ENCODE results near the gene CRISP2. TPM values are rescaled to one million over a fixed set of nuclear protein-coding genes. Genes with fewer than 3 reads are reported as not detected.
"Not testable (repeated sequence)": the region's sequence is repeated elsewhere in the genome, so short reads cannot be mapped to it uniquely, and the experiment has no call there.

Gene CRISP2
- not detected for polyA plus RNA-seq (2012; ENCODE audit: missing spikeins)

GRCh38 chr6:49713346-49713745 lies at the start of gene CRISP2:
Gene CRISP2, minus strand, starts transcription at chr6:49713543. Its CDS starts 4,347 bp downstream, at chr6:49709196.
- no peak for TF ChIP-seq POLR2AphosphoS5 (IDR thresholded peaks at IDR 0.05; ENCODE audit: low read depth, low read length)
- no peak for TF ChIP-seq POLR2A (IDR thresholded peaks at IDR 0.05; ENCODE audit: low read depth, low read length)
- no peak for TF ChIP-seq TAF1 (IDR thresholded peaks at IDR 0.05; ENCODE audit: borderline replicate concordance, low read depth, low read length)
- DNase-seq (ENCODE audit: insufficient read length) (no peak), FAIRE-seq (no peak)

- FAIRE-seq (no peak), DNase-seq (ENCODE audit: insufficient read length) (no peak)
- TF ChIP-seq TAF1 (IDR thresholded peaks at IDR 0.05; ENCODE audit: borderline replicate concordance, low read depth, low read length) (no peak), POLR2A (IDR thresholded peaks at IDR 0.05; ENCODE audit: low read depth, low read length) (no peak), POLR2AphosphoS5 (IDR thresholded peaks at IDR 0.05; ENCODE audit: low read depth, low read length) (no peak)
These were observed 30.9 kb upstream of the CRISP2 start, which contains the start of gene CRISP3 for GRCh38 chr6:49744259-49744658. Gene CRISP3, minus strand, starts transcription at chr6:49744388. Its CDS starts 21 bp downstream, at chr6:49744367.

GRCh38 chr6:49743429-49743828 lies 30.1 kb upstream of the CRISP2 start:
- no peak for TF ChIP-seq TAF1 (IDR thresholded peaks at IDR 0.05; ENCODE audit: borderline replicate concordance, low read depth, low read length)
- TF ChIP-seq POLR2AphosphoS5 (IDR thresholded peaks at IDR 0.05; ENCODE audit: low read depth, low read length): no peak
- TF ChIP-seq POLR2A (IDR thresholded peaks at IDR 0.05; ENCODE audit: low read depth, low read length): no peak
- no peak for FAIRE-seq
- DNase-seq (ENCODE audit: insufficient read length): no peak

- FAIRE-seq (no peak), DNase-seq (ENCODE audit: insufficient read length) (no peak)
- no peak for TF ChIP-seq TAF1 (IDR thresholded peaks at IDR 0.05; ENCODE audit: borderline replicate concordance, low read depth, low read length)
- TF ChIP-seq POLR2A (IDR thresholded peaks at IDR 0.05; ENCODE audit: low read depth, low read length): no peak
- TF ChIP-seq POLR2AphosphoS5 (IDR thresholded peaks at IDR 0.05; ENCODE audit: low read depth, low read length): no peak
These were observed 26.1 kb upstream of the CRISP2 start for GRCh38 chr6:49739423-49739822.

GRCh38 chr6:49736017-49736508 lies 22.7 kb upstream of the CRISP2 start:
- FAIRE-seq: no peak
- no peak for DNase-seq (ENCODE audit: insufficient read length)
- TF ChIP-seq POLR2A (IDR thresholded peaks at IDR 0.05; ENCODE audit: low read depth, low read length): no peak

GRCh38 chr6:49733680-49734079 lies 20.3 kb upstream of the CRISP2 start:
- no peak for DNase-seq (ENCODE audit: insufficient read length)
- no peak for FAIRE-seq

GRCh38 chr6:49732781-49733180 lies 19.4 kb upstream of the CRISP2 start:
- TF ChIP-seq POLR2A (IDR thresholded peaks at IDR 0.05; ENCODE audit: low read depth, low read length) (no peak), POLR2AphosphoS5 (IDR thresholded peaks at IDR 0.05; ENCODE audit: low read depth, low read length) (no peak), TAF1 (IDR thresholded peaks at IDR 0.05; ENCODE audit: borderline replicate concordance, low read depth, low read length) (no peak)
- no peak for DNase-seq (ENCODE audit: insufficient read length)

More at GRCh38 chr6:49733680-49734079, 20.3 kb upstream of the CRISP2 start:
- TF ChIP-seq POLR2A (IDR thresholded peaks at IDR 0.05; ENCODE audit: low read depth, low read length) (no peak), TAF1 (IDR thresholded peaks at IDR 0.05; ENCODE audit: borderline replicate concordance, low read depth, low read length) (no peak), POLR2AphosphoS5 (IDR thresholded peaks at IDR 0.05; ENCODE audit: low read depth, low read length) (no peak)

GRCh38 chr6:49730251-49730650 lies 16.9 kb upstream of the CRISP2 start:
- DNase-seq (ENCODE audit: insufficient read length) (no peak), FAIRE-seq (no peak)
- TF ChIP-seq POLR2AphosphoS5 (IDR thresholded peaks at IDR 0.05; ENCODE audit: low read depth, low read length) (no peak), POLR2A (IDR thresholded peaks at IDR 0.05; ENCODE audit: low read depth, low read length) (no peak), TAF1 (IDR thresholded peaks at IDR 0.05; ENCODE audit: borderline replicate concordance, low read depth, low read length) (no peak)

More at GRCh38 chr6:49732781-49733180, 19.4 kb upstream of the CRISP2 start:
- FAIRE-seq: no peak

GRCh38 chr6:49723917-49724316 lies 10.6 kb upstream of the CRISP2 start:
- not testable (repeated sequence) for FAIRE-seq

GRCh38 chr6:49721297-49721696 lies 8.0 kb upstream of the CRISP2 start:
- no peak for FAIRE-seq
- no peak for DNase-seq (ENCODE audit: insufficient read length)
- TF ChIP-seq POLR2A (IDR thresholded peaks at IDR 0.05; ENCODE audit: low read depth, low read length) (no peak), POLR2AphosphoS5 (IDR thresholded peaks at IDR 0.05; ENCODE audit: low read depth, low read length) (no peak), TAF1 (IDR thresholded peaks at IDR 0.05; ENCODE audit: borderline replicate concordance, low read depth, low read length) (no peak)

More at GRCh38 chr6:49723917-49724316, 10.6 kb upstream of the CRISP2 start:
- not testable (repeated sequence) for DNase-seq (ENCODE audit: insufficient read length)

GRCh38 chr6:49720372-49720771 lies 7.0 kb upstream of the CRISP2 start:
- no peak for DNase-seq (ENCODE audit: insufficient read length)
- TF ChIP-seq POLR2A (IDR thresholded peaks at IDR 0.05; ENCODE audit: low read depth, low read length): no peak
- TF ChIP-seq TAF1 (IDR thresholded peaks at IDR 0.05; ENCODE audit: borderline replicate concordance, low read depth, low read length): no peak
- TF ChIP-seq POLR2AphosphoS5 (IDR thresholded peaks at IDR 0.05; ENCODE audit: low read depth, low read length): no peak
- no peak for FAIRE-seq

- TF ChIP-seq POLR2A (IDR thresholded peaks at IDR 0.05; ENCODE audit: low read depth, low read length): no peak
- TF ChIP-seq POLR2AphosphoS5 (IDR thresholded peaks at IDR 0.05; ENCODE audit: low read depth, low read length): no peak
- no peak for TF ChIP-seq TAF1 (IDR thresholded peaks at IDR 0.05; ENCODE audit: borderline replicate concordance, low read depth, low read length)
- DNase-seq (ENCODE audit: insufficient read length): no peak
- no peak for FAIRE-seq
These were observed 14.9 kb downstream of the CRISP2 start for GRCh38 chr6:49698478-49698877.

- DNase-seq (ENCODE audit: insufficient read length) (no peak), FAIRE-seq (no peak)
- TF ChIP-seq TAF1 (IDR thresholded peaks at IDR 0.05; ENCODE audit: borderline replicate concordance, low read depth, low read length) (no peak), POLR2AphosphoS5 (IDR thresholded peaks at IDR 0.05; ENCODE audit: low read depth, low read length) (no peak), POLR2A (IDR thresholded peaks at IDR 0.05; ENCODE audit: low read depth, low read length) (no peak)
These were observed 19.8 kb downstream of the CRISP2 start for GRCh38 chr6:49693512-49693911.
